Lower lobe of right lung (tissue), 2 donors: ENCODE results near the gene ZNF799. TPM values are rescaled to one million over a fixed set of nuclear protein-coding genes. Genes with fewer than 3 reads are reported as not detected.
"Not testable (repeated sequence)": the region's sequence is repeated elsewhere in the genome, so short reads cannot be mapped to it uniquely, and the experiment has no call there.

ENCODE experiments used
- ATAC-seq, 2 donors: fragments of 200-7000 bp; cut with Tn5 transposase; one replicate each; pipeline ENCODE4 v1.9.1; 2020 to 2022; ENCODE audit warnings: mild to moderate bottlenecking in 2 of 2, moderate library complexity in 2 of 2
- DNase-seq: peaks from one replicate; pipeline ENCODE4 v3.0.0-alpha.2; 2020
- H3K27ac ChIP-seq: fragments of 200-600 bp; one replicate; pipeline ENCODE4 v1.8.0; 2022
- H3K27me3 ChIP-seq: fragments of 200-600 bp; one replicate; pipeline ENCODE4 v1.8.0; 2022; ENCODE audit warnings: low read depth
- H3K36me3 ChIP-seq: fragments of 200-600 bp; one replicate; pipeline ENCODE4 v1.8.0; 2022; ENCODE audit warnings: mild to moderate bottlenecking
- H3K4me1 ChIP-seq: fragments of 200-600 bp; one replicate; pipeline ENCODE4 v1.8.0; 2022
- H3K4me3 ChIP-seq: fragments of 200-600 bp; one replicate; pipeline ENCODE4 v1.8.0; 2022; ENCODE audit warnings: mild to moderate bottlenecking
- H3K9me3 ChIP-seq: fragments of 200-600 bp; one replicate; pipeline ENCODE4 v1.8.0; 2022
- CTCF ChIP-seq: fragments of 200-600 bp; IDR thresholded peaks from one replicate; pipeline ENCODE4 v1.8.0; 2022; ENCODE audit warnings: antibody characterized with exemption, mild to moderate bottlenecking
- intact Hi-C: fragments of 100-400 bp; cut with DNase I; formaldehyde crosslinking; loops from one replicate; pipeline ENCODE4 v1.11.0; 2022
- total RNA-seq: library from RNA; stranded (reverse); fragmentation: NEBNext Ultra II Directional; extraction: Animal tissue kit (Norgen Biotek cat#: 25700); gene quantifications from one replicate; pipeline ENCODE4 v1.2.1, GENCODE V29; 2021
- donor health status: DM: no; HTN: yes; CAD: no; lungs with severe emphysema.

The ZNF799 gene
- total RNA-seq, 1 donor from 2014 or later: 6.5 TPM

GRCh38 chr19:12425888-12426274 is 24.8 kb upstream of the ZNF799 start:
- Histone ChIP-seq H3K36me3 (peaks cover 7% of the 10 kb centered on the region), H3K4me1 (no peaks in the 10 kb centered on the region), H3K27ac (no peak overlapping the region), H3K4me3 (no peak overlapping the region), H3K9me3 (peaks cover 1% of the 10 kb centered on the region), H3K27me3 (no peaks in the 10 kb centered on the region)
- DNase-seq: no peak
- no peak for ATAC-seq
- TF ChIP-seq CTCF: no peak
- intact Hi-C loops: no loop called here

GRCh38 chr19:12425236-12425887 is 24.3 kb upstream of the ZNF799 start:
- no peaks in the 10 kb centered on the region for H3K27me3 ChIP-seq

GRCh38 chr19:12417273-12417672 is 16.2 kb upstream of the ZNF799 start:
- ATAC-seq, H3K4me3 ChIP-seq, intact Hi-C loops, H3K4me1 ChIP-seq, H3K27ac ChIP-seq, H3K9me3 ChIP-seq, H3K36me3 ChIP-seq, DNase-seq, H3K27me3 ChIP-seq: not testable (repeated sequence)

More at GRCh38 chr19:12425236-12425887, 24.3 kb upstream of the ZNF799 start:
- intact Hi-C loops: no loop called here
- Histone ChIP-seq H3K9me3 (no peaks in the 10 kb centered on the region), H3K27ac (no peak overlapping the region), H3K4me1 (no peaks in the 10 kb centered on the region), H3K4me3 (no peak overlapping the region), H3K36me3 (peaks cover 2% of the 10 kb centered on the region)
- no peak for TF ChIP-seq CTCF
- ATAC-seq (peak in 1 of 2 donors; percentile 56), DNase-seq (no peak)

GRCh38 chr19:12411893-12412292 is 10.8 kb upstream of the ZNF799 start:
- DNase-seq (no peak), ATAC-seq (no peak)
- no peak for TF ChIP-seq CTCF
- no peak overlapping the region for H3K4me3 ChIP-seq
- intact Hi-C loops: no loop called here
- H3K9me3 ChIP-seq: peaks cover 7% of the 10 kb centered on the region
- no peaks in the 10 kb centered on the region for H3K36me3 ChIP-seq
- no peak overlapping the region for H3K27ac ChIP-seq
- H3K27me3 ChIP-seq: no peaks in the 10 kb centered on the region
- no peaks in the 10 kb centered on the region for H3K4me1 ChIP-seq

GRCh38 chr19:12399901-12400632 is 1.0 kb downstream of the ZNF799 start:
- ATAC-seq (peak; percentile 78 to 85), DNase-seq (peak; percentile 64)
- H3K36me3 ChIP-seq, H3K9me3 ChIP-seq, intact Hi-C loops, H3K27me3 ChIP-seq, H3K4me1 ChIP-seq: not testable (repeated sequence)
- H3K27ac ChIP-seq: peak overlapping the region; percentile 88
- H3K4me3 ChIP-seq: peak overlapping the region; percentile 84

GRCh38 chr19:12391148-12391547 is 9.9 kb downstream of the ZNF799 start:
- H3K4me3 ChIP-seq, H3K27me3 ChIP-seq, DNase-seq, H3K4me1 ChIP-seq, ATAC-seq, H3K27ac ChIP-seq, intact Hi-C loops: not testable (repeated sequence)
- Histone ChIP-seq H3K9me3 (peaks cover 16% of the 10 kb centered on the region), H3K36me3 (peaks cover 32% of the 10 kb centered on the region)

GRCh38 chr19:12386365-12386764 is 14.7 kb downstream of the ZNF799 start:
- H3K27ac ChIP-seq, H3K27me3 ChIP-seq, H3K4me3 ChIP-seq, DNase-seq, H3K4me1 ChIP-seq, intact Hi-C loops, ATAC-seq: not testable (repeated sequence)
- Histone ChIP-seq H3K36me3 (peaks cover 26% of the 10 kb centered on the region), H3K9me3 (peaks cover 16% of the 10 kb centered on the region)
